K562 (cell line): Measurements from ENCODE around the gene ARMC9.

Experiments
- CTCF ChIP-seq, 3 experiments: IDR thresholded peaks in 2 of 3; conservative IDR thresholded peaks in 1 of 3; 2 replicates each; pipeline ENCODE4 v1.5.1; 2011 to 2012; ENCODE audit warnings: low read length in 3 of 3, mild to moderate bottlenecking in 3 of 3, control low read depth in 2 of 3, improper control_type of control experiment in 1 of 3, inconsistent platforms in 1 of 3, low read depth in 1 of 3, mixed read lengths in 1 of 3, moderate library complexity in 1 of 3; ENCODE audit not compliant: insufficient read depth in 2 of 3
- GATAD2A ChIP-seq: fragments of 450-650 bp; IDR thresholded peaks from 2 replicates; pipeline ENCODE4 v1.6.1; 2017
- JUN ChIP-seq, 2 experiments: sonication (generic) in 1 of 2; formaldehyde crosslinking in 1 of 2; IDR thresholded peaks; 2 replicates each; pipeline versions ENCODE4 v1.6.1 to v1.8.0; 2012 to 2022; ENCODE audit warnings: borderline replicate concordance in 2 of 2, mild to moderate bottlenecking in 2 of 2, improper control_type of control experiment in 1 of 2, low read depth in 1 of 2, low read length in 1 of 2, missing genetic modification reagents in 1 of 2
- MYC ChIP-seq, 2 experiments: fragments of 250-450 bp in 1 of 2; sonication (Bioruptor Pico) in 1 of 2; IDR thresholded peaks; 2 replicates each; pipeline versions ENCODE4 v1.5.1 to v1.6.1; 2012 to 2021; ENCODE audit warnings: low read depth in 2 of 2, borderline replicate concordance in 1 of 2, improper control_type of control experiment in 1 of 2, low read length in 1 of 2, mild to moderate bottlenecking in 1 of 2, moderate library complexity in 1 of 2
- POLR2A ChIP-seq: fragments of 450-650 bp; conservative IDR thresholded peaks from 2 replicates; pipeline ENCODE4 v1.6.1; 2016
- POLR2AphosphoS5 ChIP-seq: IDR thresholded peaks from 2 replicates; pipeline ENCODE4 v1.6.1; 2011; ENCODE audit warnings: mild to moderate bottlenecking, low read depth, low read length, moderate library complexity; ENCODE audit not compliant: control insufficient read depth, insufficient read depth
- RCOR1 ChIP-seq, 2 experiments: IDR thresholded peaks; 2 replicates each; pipeline ENCODE4 v1.6.1; 2012; ENCODE audit warnings: low read depth in 2 of 2, low read length in 2 of 2, borderline replicate concordance in 1 of 2, improper control_type of control experiment in 1 of 2
- TF ChIP-seq, protein P1 (sequence below): fragments of 450-650 bp; IDR thresholded peaks from 2 replicates; pipeline ENCODE4 v1.6.1; 2018; ENCODE audit warnings: mild to moderate bottlenecking, low read depth; ENCODE audit not compliant: partially characterized antibody
- TF ChIP-seq, protein P2 (sequence below): IDR thresholded peaks from 2 replicates; pipeline ENCODE4 v1.6.1; 2011; ENCODE audit warnings: borderline replicate concordance, low read depth, mild to moderate bottlenecking, moderate library complexity, low read length; ENCODE audit not compliant: insufficient read depth, poor library complexity, severe bottlenecking

- TF ChIP-seq GATAD2A (no peak), POLR2AphosphoS5 (no peak), RCOR1 (IDR thresholded peaks at IDR 0.05; ENCODE audit: borderline replicate concordance in 1 of 2, low read depth in 2 of 2, low read length in 2 of 2) (no peak), MYC (IDR thresholded peaks at IDR 0.05; ENCODE audit: low read depth, low read length) (no peak), MYC (CRISPR knock-in tag; IDR thresholded peaks at IDR 0.05; ENCODE audit: borderline replicate concordance, low read depth) (no peak), CTCF (IDR thresholded peaks at IDR 0.05 in 2 of 3, conservative IDR thresholded peaks at IDR 0.05 in 1 of 3; ENCODE audit: insufficient read depth in 2 of 3, low read depth in 1 of 3, low read length in 3 of 3) (no peak), JUN (IDR thresholded peaks at IDR 0.05; ENCODE audit: borderline replicate concordance, low read depth, low read length) (no peak), JUN (CRISPR knock-in tag; IDR thresholded peaks at IDR 0.05; ENCODE audit: borderline replicate concordance) (no peak), POLR2A (no peak)
- TF ChIP-seq, protein P1, sequence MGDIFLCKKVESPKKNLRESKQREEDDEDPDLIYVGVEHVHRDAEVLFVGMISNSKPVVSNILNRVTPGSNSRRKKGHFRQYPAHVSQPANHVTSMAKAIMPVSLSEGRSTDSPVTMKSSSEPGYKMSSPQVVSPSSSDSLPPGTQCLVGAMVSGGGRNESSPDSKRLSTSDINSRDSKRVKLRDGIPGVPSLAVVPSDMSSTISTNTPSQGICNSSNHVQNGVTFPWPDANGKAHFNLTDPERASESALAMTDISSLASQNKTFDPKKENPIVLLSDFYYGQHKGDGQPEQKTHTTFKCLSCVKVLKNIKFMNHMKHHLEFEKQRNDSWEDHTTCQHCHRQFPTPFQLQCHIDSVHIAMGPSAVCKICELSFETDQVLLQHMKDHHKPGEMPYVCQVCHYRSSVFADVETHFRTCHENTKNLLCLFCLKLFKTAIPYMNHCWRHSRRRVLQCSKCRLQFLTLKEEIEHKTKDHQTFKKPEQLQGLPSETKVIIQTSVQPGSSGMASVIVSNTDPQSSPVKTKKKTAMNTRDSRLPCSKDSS = no peak
- TF ChIP-seq, protein P2, sequence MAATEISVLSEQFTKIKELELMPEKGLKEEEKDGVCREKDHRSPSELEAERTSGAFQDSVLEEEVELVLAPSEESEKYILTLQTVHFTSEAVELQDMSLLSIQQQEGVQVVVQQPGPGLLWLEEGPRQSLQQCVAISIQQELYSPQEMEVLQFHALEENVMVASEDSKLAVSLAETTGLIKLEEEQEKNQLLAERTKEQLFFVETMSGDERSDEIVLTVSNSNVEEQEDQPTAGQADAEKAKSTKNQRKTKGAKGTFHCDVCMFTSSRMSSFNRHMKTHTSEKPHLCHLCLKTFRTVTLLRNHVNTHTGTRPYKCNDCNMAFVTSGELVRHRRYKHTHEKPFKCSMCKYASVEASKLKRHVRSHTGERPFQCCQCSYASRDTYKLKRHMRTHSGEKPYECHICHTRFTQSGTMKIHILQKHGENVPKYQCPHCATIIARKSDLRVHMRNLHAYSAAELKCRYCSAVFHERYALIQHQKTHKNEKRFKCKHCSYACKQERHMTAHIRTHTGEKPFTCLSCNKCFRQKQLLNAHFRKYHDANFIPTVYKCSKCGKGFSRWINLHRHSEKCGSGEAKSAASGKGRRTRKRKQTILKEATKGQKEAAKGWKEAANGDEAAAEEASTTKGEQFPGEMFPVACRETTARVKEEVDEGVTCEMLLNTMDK = no peak
Observed at GRCh38 chr2:231418820-231419640, 220.6 kb downstream of the ARMC9 start.
